IPS DF 6.9 (cell line): ENCODE results near the gene FAM234A.

Source experiments
- DNase-seq: peaks from one replicate; pipeline ENCODE4 v3.0.0-alpha.2; 2013; ENCODE audit warnings: low read depth, low spot score
- H3K27ac ChIP-seq: one replicate; pipeline ENCODE4 v1.5.1; 2013; ENCODE audit warnings: low read length, control low read depth
- H3K27me3 ChIP-seq: 2 replicates; pipeline ENCODE4 v1.6.1; 2013; ENCODE audit warnings: mild to moderate bottlenecking, low read length; ENCODE audit not compliant: control insufficient read depth, insufficient read depth
- H3K36me3 ChIP-seq: 2 replicates; pipeline ENCODE4 v1.6.1; 2013; ENCODE audit warnings: low read length; ENCODE audit not compliant: control insufficient read depth, insufficient read depth
- H3K4me1 ChIP-seq: 2 replicates; pipeline ENCODE4 v1.6.1; 2013; ENCODE audit warnings: low read length; ENCODE audit not compliant: control insufficient read depth, insufficient read depth
- H3K4me3 ChIP-seq: 2 replicates; pipeline ENCODE4 v1.5.1; 2013; ENCODE audit warnings: mild to moderate bottlenecking, low read length
- H3K9me3 ChIP-seq: 2 replicates; pipeline ENCODE4 v1.6.1; 2013; ENCODE audit warnings: low read length, inconsistent platforms; ENCODE audit not compliant: control insufficient read depth, insufficient read depth
- WGBS: extraction: QIAGEN DNeasy Blood & Tissue Kit; methylation state at CpG from one replicate; pipeline ENCODE4 v1.1.7; 2013; ENCODE audit warnings: mixed read lengths, missing lambda C conversion rate; ENCODE audit not compliant: insufficient read length, insufficient coverage; 5-methylcytosine and 5-hydroxymethylcytosine counted together

FAM234A gene

GRCh38 chr16:301235-301634 lies 66.6 kb downstream of the FAM234A start:
- WGBS, result no CpG with 5 or more reads among the region's 6 CpGs
- Histone ChIP-seq H3K36me3 (peaks cover 20% of the 10 kb centered on the region), H3K4me1 (peaks cover 1% of the 10 kb centered on the region; the same call in 1 of the 2 replicates), H3K27ac (no peak overlapping the region), H3K27me3 (no peaks in the 10 kb centered on the region), H3K4me3 (no peak overlapping the region), H3K9me3 (no peaks in the 10 kb centered on the region)
- DNase-seq, result no peak

- no peak overlapping the region for H3K4me3 ChIP-seq
- H3K27me3 ChIP-seq, result no peaks in the 10 kb centered on the region
- no CpG with 5 or more reads among the region's 13 CpGs for WGBS
- DNase-seq, result no peak
- H3K27ac ChIP-seq, result no peak overlapping the region
- peaks cover 20% of the 10 kb centered on the region for H3K36me3 ChIP-seq
- peaks cover 1% of the 10 kb centered on the region; the same call in 1 of the 2 replicates for H3K4me1 ChIP-seq
- no peaks in the 10 kb centered on the region for H3K9me3 ChIP-seq
Measured at GRCh38 chr16:301950-302349, 67.3 kb downstream of the FAM234A start.

GRCh38 chr16:303760-304505 lies 69.3 kb downstream of the FAM234A start:
- WGBS, result no CpG with 5 or more reads among the region's 43 CpGs
- H3K27me3 ChIP-seq, result no peaks in the 10 kb centered on the region
- no peak for DNase-seq
- H3K4me1 ChIP-seq, result peaks cover 1% of the 10 kb centered on the region; the same call in 1 of the 2 replicates
- H3K9me3 ChIP-seq, result no peaks in the 10 kb centered on the region
- H3K36me3 ChIP-seq, result peaks cover 12% of the 10 kb centered on the region
- H3K4me3 ChIP-seq, result no peak overlapping the region
- H3K27ac ChIP-seq, result no peak overlapping the region

- H3K27me3 ChIP-seq, result no peaks in the 10 kb centered on the region
- H3K4me1 ChIP-seq, result peaks cover 1% of the 10 kb centered on the region; the same call in 1 of the 2 replicates
- H3K36me3 ChIP-seq, result peaks cover 12% of the 10 kb centered on the region
- no peak overlapping the region for H3K4me3 ChIP-seq
- WGBS, result no CpG with 5 or more reads among the region's 19 CpGs
- no peak overlapping the region for H3K27ac ChIP-seq
- DNase-seq, result no peak
- H3K9me3 ChIP-seq, result no peaks in the 10 kb centered on the region
Measured at GRCh38 chr16:305916-306626, 71.5 kb downstream of the FAM234A start.

DNA sequence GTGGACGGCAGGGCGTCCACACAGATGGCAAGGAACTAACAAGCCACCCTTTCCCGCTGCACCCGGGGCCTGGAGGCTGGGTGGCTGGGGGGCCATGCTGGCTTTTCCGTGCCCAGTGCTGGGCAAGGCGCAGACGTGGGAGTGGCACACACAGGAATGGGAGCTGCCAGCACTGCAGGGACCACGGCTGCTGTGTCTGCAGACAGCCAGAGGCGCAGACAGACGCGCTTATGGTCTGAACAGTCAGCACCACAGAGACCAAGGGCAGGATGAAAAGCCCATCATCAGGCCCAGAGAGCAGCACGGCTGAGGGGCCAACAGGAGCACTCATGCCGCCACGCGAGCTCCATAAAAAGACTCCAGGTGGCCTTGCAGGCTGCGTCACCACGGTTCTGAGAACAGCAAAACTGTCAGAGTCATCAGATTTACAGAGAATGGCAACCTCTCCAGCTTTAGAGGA lies 72.3 kb downstream of the FAM234A start:
- no peak overlapping the region for H3K27ac ChIP-seq
- H3K27me3 ChIP-seq, result no peaks in the 10 kb centered on the region
- H3K9me3 ChIP-seq, result no peaks in the 10 kb centered on the region
- peaks cover 1% of the 10 kb centered on the region; the same call in 1 of the 2 replicates for H3K4me1 ChIP-seq
- no peak for DNase-seq
- no CpG with 5 or more reads among the region's 17 CpGs for WGBS
- H3K36me3 ChIP-seq, result peaks cover 12% of the 10 kb centered on the region
- H3K4me3 ChIP-seq, result no peak overlapping the region

DNA sequence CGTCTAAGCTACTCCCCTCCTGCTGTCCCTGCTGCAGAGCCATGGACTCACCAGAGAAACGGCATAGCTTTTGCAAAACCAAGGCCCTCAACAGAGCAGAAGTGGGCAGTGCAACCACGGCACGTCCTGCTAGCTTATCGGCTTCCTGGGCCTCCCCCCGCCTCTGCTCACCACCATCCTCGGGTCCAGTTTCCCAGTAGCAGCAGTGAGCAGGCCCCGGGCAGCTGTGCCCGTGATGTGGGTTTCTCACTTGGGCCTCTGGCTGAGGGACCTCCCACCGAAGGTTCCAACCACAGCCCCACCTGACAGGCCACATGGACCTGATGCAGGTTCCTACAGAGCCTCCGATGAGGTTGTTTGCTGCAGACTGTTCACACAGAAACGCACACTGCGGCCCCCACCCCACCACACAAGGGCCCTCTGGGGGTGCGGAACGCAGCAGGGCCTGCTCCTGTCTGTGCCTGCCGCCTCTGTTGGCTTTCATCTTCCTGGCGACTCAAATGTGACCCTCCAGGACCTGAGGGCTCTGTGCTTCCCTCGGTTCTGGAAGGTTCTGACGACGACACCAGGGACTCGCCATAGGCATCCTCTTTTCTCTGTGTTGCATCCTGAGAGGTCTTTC lies 73.2 kb downstream of the FAM234A start:
- Histone ChIP-seq H3K36me3 (peaks cover 12% of the 10 kb centered on the region), H3K4me1 (peaks cover 1% of the 10 kb centered on the region; the same call in 1 of the 2 replicates), H3K9me3 (no peaks in the 10 kb centered on the region), H3K27me3 (no peaks in the 10 kb centered on the region), H3K4me3 (no peak overlapping the region), H3K27ac (no peak overlapping the region)
- no peak for DNase-seq
- WGBS, result no CpG with 5 or more reads among the region's 21 CpGs

GRCh38 chr16:309476-309875 lies 74.9 kb downstream of the FAM234A start:
- H3K9me3 ChIP-seq, result no peaks in the 10 kb centered on the region
- H3K4me3 ChIP-seq, result no peak overlapping the region
- DNase-seq, result no peak
- H3K4me1 ChIP-seq, result no peaks in the 10 kb centered on the region
- WGBS, result no CpG with 5 or more reads among the region's 7 CpGs
- H3K36me3 ChIP-seq, result peaks cover 10% of the 10 kb centered on the region
- H3K27me3 ChIP-seq, result no peaks in the 10 kb centered on the region
- H3K27ac ChIP-seq, result no peak overlapping the region

DNA sequence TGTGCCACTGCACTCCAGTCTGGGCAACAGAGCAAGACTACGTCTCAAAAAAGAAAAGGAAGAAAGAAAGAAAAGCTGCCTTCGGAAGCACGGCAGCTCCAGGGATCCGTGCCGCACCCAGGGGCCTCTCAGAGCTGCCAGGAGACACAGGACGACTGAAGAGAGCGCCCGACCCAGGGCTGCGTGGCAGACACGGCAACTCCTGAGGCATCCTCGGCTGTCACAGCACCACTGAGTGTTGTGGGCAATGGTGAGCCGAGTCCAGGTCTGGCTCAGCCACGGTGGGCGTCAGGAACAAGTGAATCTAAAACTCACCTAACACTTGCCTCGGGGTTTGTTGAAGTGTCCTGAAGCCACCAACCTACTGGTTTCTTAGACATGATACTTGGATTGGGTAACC lies 77.1 kb downstream of the FAM234A start:
- DNase-seq, result no peak
- WGBS, result no CpG with 5 or more reads among the region's 15 CpGs
- Histone ChIP-seq H3K27ac (no peak overlapping the region), H3K9me3 (no peaks in the 10 kb centered on the region), H3K4me1 (no peaks in the 10 kb centered on the region), H3K36me3 (peaks cover 7% of the 10 kb centered on the region), H3K27me3 (no peaks in the 10 kb centered on the region), H3K4me3 (no peak overlapping the region)

GRCh38 chr16:314351-314750 lies 79.7 kb downstream of the FAM234A start:
- Histone ChIP-seq H3K27ac (no peak overlapping the region), H3K27me3 (no peaks in the 10 kb centered on the region), H3K36me3 (peaks cover 7% of the 10 kb centered on the region), H3K4me3 (no peak overlapping the region), H3K9me3 (no peaks in the 10 kb centered on the region), H3K4me1 (peaks cover 3% of the 10 kb centered on the region; the same call in 1 of the 2 replicates)
- no CpG with 5 or more reads among the region's 16 CpGs for WGBS
- DNase-seq, result no peak

DNA sequence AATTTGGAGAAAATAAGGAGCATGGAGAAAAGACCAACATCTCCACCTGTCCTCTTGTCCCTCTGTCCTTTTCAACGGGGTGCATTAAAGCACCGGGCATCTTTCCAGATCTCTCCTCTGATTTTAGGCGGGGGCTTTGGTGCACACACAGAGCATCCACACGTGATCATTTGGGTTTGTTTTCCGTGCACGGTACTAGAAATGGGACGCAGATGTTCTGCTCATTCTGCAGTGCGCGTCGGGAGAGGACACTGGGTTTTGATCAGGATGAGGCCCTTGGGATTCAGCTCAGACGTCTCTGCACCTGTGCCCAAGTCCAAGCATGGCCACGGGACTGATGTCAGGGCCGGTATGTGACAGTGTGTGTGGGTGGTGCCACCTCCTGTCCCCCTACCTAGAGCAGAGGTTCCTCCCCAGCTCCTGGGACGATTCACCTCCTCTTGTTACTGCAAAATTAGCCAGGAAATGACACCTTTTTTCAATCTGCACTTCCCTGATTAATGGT lies 80.2 kb downstream of the FAM234A start:
- Histone ChIP-seq H3K4me3 (no peak overlapping the region), H3K27ac (no peak overlapping the region), H3K27me3 (no peaks in the 10 kb centered on the region), H3K36me3 (peaks cover 7% of the 10 kb centered on the region), H3K4me1 (peaks cover 3% of the 10 kb centered on the region; the same call in 1 of the 2 replicates), H3K9me3 (no peaks in the 10 kb centered on the region)
- no peak for DNase-seq
- no CpG with 5 or more reads among the region's 14 CpGs for WGBS
